ENCODE data around the gene GRM1. TPM values are rescaled to one million over a fixed set of nuclear protein-coding genes. Genes with fewer than 3 reads are reported as not detected.

Gene GRM1
- total RNA-seq, 2 experiments from 2014 or later: not detected

GRCh38 chr6:146106532-146106931 lies 77.7 kb downstream of the GRM1 start:
- Mint-ChIP-seq H3K27ac (no peak overlapping the region), H3K36me3 (no peaks in the 10 kb centered on the region), H3K4me3 (no peak overlapping the region), H3K9me3 (peaks cover 15% of the 10 kb centered on the region), H3K27me3 (no peaks in the 10 kb centered on the region), H3K4me1 (ENCODE audit: low read depth) (no peaks in the 10 kb centered on the region)
- CTCF ChIA-PET: no interaction called here
- DNase-seq: no peak
- POLR2A ChIA-PET: no interaction called here
- intact Hi-C loops (cut with micrococcal nuclease): no loop called here

- no peaks in the 10 kb centered on the region for H3K36me3 Mint-ChIP-seq
- H3K27me3 Mint-ChIP-seq: no peaks in the 10 kb centered on the region
Measured at GRCh38 chr6:146110990-146111389, 82.1 kb downstream of the GRM1 start.

GRCh38 chr6:146111881-146112450 lies 83.1 kb downstream of the GRM1 start:
- CTCF ChIA-PET: no interaction called here

More at GRCh38 chr6:146110990-146111389, 82.1 kb downstream of the GRM1 start:
- Mint-ChIP-seq H3K4me3 (no peak overlapping the region), H3K4me1 (ENCODE audit: low read depth) (no peaks in the 10 kb centered on the region), H3K27ac (no peak overlapping the region), H3K9me3 (peaks cover 15% of the 10 kb centered on the region)
- intact Hi-C loops (cut with micrococcal nuclease): no loop called here
- DNase-seq: no peak
- CTCF ChIA-PET: no interaction called here
- POLR2A ChIA-PET: no interaction called here

DNA sequence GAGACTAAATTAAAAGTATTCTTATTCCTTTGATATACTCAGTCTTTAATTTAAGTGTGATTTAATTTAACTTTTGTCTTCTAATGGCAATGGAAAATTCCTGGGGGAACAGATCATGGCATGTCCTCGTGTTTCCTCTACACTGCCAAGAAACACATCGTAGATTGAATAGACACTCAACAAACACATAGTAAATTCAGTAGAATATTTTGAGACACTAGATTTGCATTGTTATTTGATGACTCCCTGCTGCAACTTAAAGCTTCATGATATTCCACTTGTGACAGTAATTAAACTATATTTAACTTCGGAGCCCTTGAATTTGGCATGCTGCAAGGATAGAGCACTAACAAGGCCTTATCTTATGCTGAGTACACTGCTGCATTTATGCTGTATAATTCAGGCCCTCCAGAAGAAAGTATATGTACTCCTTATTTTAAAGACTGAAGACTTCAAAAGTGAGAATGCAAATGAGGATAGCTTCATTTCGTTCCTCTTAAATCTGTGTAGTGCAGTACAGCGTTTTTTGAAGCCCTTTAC lies 84.3 kb downstream of the GRM1 start:
- no peaks in the 10 kb centered on the region for H3K27me3 Mint-ChIP-seq
- H3K9me3 Mint-ChIP-seq: peaks cover 15% of the 10 kb centered on the region
- ChIA-PET CTCF (no interaction called here), POLR2A (no interaction called here)
- no peaks in the 10 kb centered on the region for H3K36me3 Mint-ChIP-seq
- H3K4me1 Mint-ChIP-seq (ENCODE audit: low read depth): no peaks in the 10 kb centered on the region
- intact Hi-C loops (cut with micrococcal nuclease): no loop called here
- H3K4me3 Mint-ChIP-seq: no peak overlapping the region
- DNase-seq: no peak
- no peak overlapping the region for H3K27ac Mint-ChIP-seq

More at GRCh38 chr6:146111881-146112450, 83.1 kb downstream of the GRM1 start:
- Mint-ChIP-seq H3K36me3 (no peaks in the 10 kb centered on the region), H3K9me3 (peaks cover 15% of the 10 kb centered on the region), H3K27me3 (no peaks in the 10 kb centered on the region), H3K27ac (no peak overlapping the region), H3K4me1 (ENCODE audit: low read depth) (no peaks in the 10 kb centered on the region), H3K4me3 (no peak overlapping the region)
- intact Hi-C loops (cut with micrococcal nuclease): no loop called here
- no peak for DNase-seq
- POLR2A ChIA-PET: no interaction called here

GRCh38 chr6:146123616-146124015 lies 94.8 kb downstream of the GRM1 start:
- intact Hi-C loops (cut with micrococcal nuclease): no loop called here
- Mint-ChIP-seq H3K36me3 (no peaks in the 10 kb centered on the region), H3K4me1 (ENCODE audit: low read depth) (no peaks in the 10 kb centered on the region), H3K4me3 (no peak overlapping the region), H3K27me3 (no peaks in the 10 kb centered on the region), H3K27ac (no peak overlapping the region), H3K9me3 (no peaks in the 10 kb centered on the region)
- ChIA-PET CTCF (no interaction called here), POLR2A (no interaction called here)
- DNase-seq: no peak

GRCh38 chr6:146127447-146128215 lies 98.8 kb downstream of the GRM1 start:
- Mint-ChIP-seq H3K4me3 (no peak overlapping the region), H3K4me1 (ENCODE audit: low read depth) (no peaks in the 10 kb centered on the region), H3K27me3 (no peaks in the 10 kb centered on the region), H3K36me3 (no peaks in the 10 kb centered on the region), H3K27ac (no peak overlapping the region), H3K9me3 (no peaks in the 10 kb centered on the region)
- CTCF ChIA-PET: no interaction called here
- intact Hi-C loops (cut with micrococcal nuclease): no loop called here
- POLR2A ChIA-PET: no interaction called here
- DNase-seq: no peak

DNA sequence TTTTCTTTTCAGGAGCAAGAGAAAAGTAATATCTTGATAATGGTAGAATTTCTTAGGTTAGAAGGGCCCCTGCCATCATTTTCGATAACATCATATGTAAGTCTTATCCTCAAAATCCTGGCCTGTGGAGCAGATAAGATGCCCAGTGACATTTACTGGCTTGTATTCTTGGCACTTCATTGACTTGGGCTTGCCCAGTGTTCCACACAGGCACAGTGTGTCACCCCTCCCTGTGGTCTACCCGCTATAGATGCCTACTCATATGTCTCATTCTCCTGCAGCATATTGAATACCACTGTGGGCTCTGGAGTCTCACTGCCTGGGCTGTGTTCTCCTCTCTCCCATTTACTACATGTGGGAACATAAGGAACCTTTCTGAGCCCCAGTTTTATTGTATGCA lies 105.0 kb downstream of the GRM1 start:
- DNase-seq: no peak
- H3K27me3 Mint-ChIP-seq: no peaks in the 10 kb centered on the region
- H3K9me3 Mint-ChIP-seq: peaks cover 2% of the 10 kb centered on the region
- CTCF ChIA-PET: no interaction called here
- no peaks in the 10 kb centered on the region for H3K36me3 Mint-ChIP-seq
- H3K27ac Mint-ChIP-seq: no peak overlapping the region
- no peak overlapping the region for H3K4me3 Mint-ChIP-seq
- intact Hi-C loops (cut with micrococcal nuclease): no loop called here
- POLR2A ChIA-PET: no interaction called here
- H3K4me1 Mint-ChIP-seq (ENCODE audit: low read depth): no peaks in the 10 kb centered on the region

- peaks cover 2% of the 10 kb centered on the region for H3K9me3 Mint-ChIP-seq
- H3K4me3 Mint-ChIP-seq: no peak overlapping the region
- no peak for DNase-seq
- H3K36me3 Mint-ChIP-seq: no peaks in the 10 kb centered on the region
- POLR2A ChIA-PET: no interaction called here
- H3K27me3 Mint-ChIP-seq: no peaks in the 10 kb centered on the region
- no peak overlapping the region for H3K27ac Mint-ChIP-seq
- CTCF ChIA-PET: no interaction called here
- intact Hi-C loops (cut with micrococcal nuclease): no loop called here
- no peaks in the 10 kb centered on the region for H3K4me1 Mint-ChIP-seq (ENCODE audit: low read depth)
Measured at GRCh38 chr6:146135167-146135566, 106.3 kb downstream of the GRM1 start.

- no peaks in the 10 kb centered on the region for H3K9me3 Mint-ChIP-seq
- ChIA-PET CTCF (no interaction called here), POLR2A (no interaction called here)
- no peaks in the 10 kb centered on the region for H3K36me3 Mint-ChIP-seq
- H3K27me3 Mint-ChIP-seq: peaks cover 1% of the 10 kb centered on the region
- no peak overlapping the region for H3K27ac Mint-ChIP-seq
- no peak for DNase-seq
- intact Hi-C loops (cut with micrococcal nuclease): no loop called here
- no peak overlapping the region for H3K4me3 Mint-ChIP-seq
- no peaks in the 10 kb centered on the region for H3K4me1 Mint-ChIP-seq (ENCODE audit: low read depth)
Measured at GRCh38 chr6:146146836-146147235, 118.0 kb downstream of the GRM1 start.

GRCh38 chr6:146149770-146150169 lies 120.9 kb downstream of the GRM1 start:
- DNase-seq: no peak
- Mint-ChIP-seq H3K4me3 (no peak overlapping the region), H3K27me3 (peaks cover 2% of the 10 kb centered on the region), H3K27ac (no peak overlapping the region), H3K36me3 (no peaks in the 10 kb centered on the region), H3K9me3 (no peaks in the 10 kb centered on the region), H3K4me1 (ENCODE audit: low read depth) (no peaks in the 10 kb centered on the region)
- ChIA-PET POLR2A (no interaction called here), CTCF (no interaction called here)
- intact Hi-C loops (cut with micrococcal nuclease): no loop called here

DNA sequence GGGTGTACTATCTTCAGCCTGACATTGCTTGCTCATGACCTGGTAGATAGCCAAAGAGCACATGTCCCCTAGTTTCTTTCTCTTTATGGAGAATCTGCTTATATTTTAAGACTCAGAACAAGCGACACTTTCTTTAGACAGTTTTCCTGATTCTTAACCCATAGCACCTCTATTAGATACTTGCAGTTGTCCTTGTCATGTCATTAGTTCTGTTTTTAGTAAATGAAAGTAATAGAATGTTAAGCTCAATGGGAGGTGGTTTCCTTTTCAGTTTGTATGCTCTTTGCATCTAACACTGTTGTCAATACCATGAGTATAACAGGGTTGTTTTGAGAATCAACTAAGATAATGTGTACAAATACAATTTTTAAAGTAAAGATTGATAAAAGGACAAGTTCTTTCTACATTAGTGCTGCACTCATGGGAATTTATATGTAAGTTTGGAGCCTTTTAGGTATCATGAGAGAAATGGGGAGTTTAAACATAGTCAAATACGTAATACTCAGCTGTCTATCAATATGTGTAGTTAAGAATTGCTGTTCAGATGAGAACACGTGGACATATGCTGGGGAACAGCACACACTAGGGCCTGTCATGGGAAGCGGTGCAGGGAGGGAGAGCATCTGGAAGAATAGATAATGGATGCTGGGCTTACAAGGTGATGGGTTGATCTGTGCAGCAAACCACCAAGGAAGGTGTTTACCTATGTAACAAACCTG lies 124.3 kb downstream of the GRM1 start:
- POLR2A ChIA-PET: no interaction called here

GRCh38 chr6:146154197-146154596 lies 125.3 kb downstream of the GRM1 start:
- Mint-ChIP-seq H3K4me3 (no peak overlapping the region), H3K27ac (no peak overlapping the region), H3K36me3 (no peaks in the 10 kb centered on the region), H3K27me3 (peaks cover 2% of the 10 kb centered on the region), H3K4me1 (ENCODE audit: low read depth) (no peaks in the 10 kb centered on the region), H3K9me3 (no peaks in the 10 kb centered on the region)
- POLR2A ChIA-PET: no interaction called here
- intact Hi-C loops (cut with micrococcal nuclease): no loop called here
- CTCF ChIA-PET: interaction anchor here (0.6 kb wide), 1 partner anchor 85 kb away, joined by 3 read pairs; no protein-coding TSS in a partner anchor
- DNase-seq: no peak

More for the DNA sequence above, 124.3 kb downstream of the GRM1 start:
- intact Hi-C loops (cut with micrococcal nuclease): no loop called here
- no peaks in the 10 kb centered on the region for H3K9me3 Mint-ChIP-seq
- no peak overlapping the region for H3K4me3 Mint-ChIP-seq
- H3K27me3 Mint-ChIP-seq: peaks cover 2% of the 10 kb centered on the region
- DNase-seq: no peak
- CTCF ChIA-PET: no interaction called here
- no peaks in the 10 kb centered on the region for H3K4me1 Mint-ChIP-seq (ENCODE audit: low read depth)
- no peak overlapping the region for H3K27ac Mint-ChIP-seq
- H3K36me3 Mint-ChIP-seq: no peaks in the 10 kb centered on the region
